Medulla oblongata (tissue), 1 donor: ENCODE data around the gene MUC5AC.

ENCODE experiments used
- DNase-seq: peaks from one replicate; pipeline ENCODE4 v3.0.0-alpha.2; 2015; ENCODE audit errors: extremely low spot score

The MUC5AC gene

GRCh38 chr11:1197431-1197885, 39.7 kb downstream of the MUC5AC start:
- no peak for DNase-seq

GRCh38 chr11:1197886-1198560, 40.3 kb downstream of the MUC5AC start:
- DNase-seq, result no peak

- no peak for DNase-seq
Observed at GRCh38 chr11:1198561-1199240, 40.9 kb downstream of the MUC5AC start.

GRCh38 chr11:1199241-1199750, 41.5 kb downstream of the MUC5AC start:
- DNase-seq, result no peak

GRCh38 chr11:1199751-1200610, 42.2 kb downstream of the MUC5AC start:
- no peak for DNase-seq

GRCh38 chr11:1200611-1201191, 42.9 kb downstream of the MUC5AC start:
- DNase-seq, result no peak

- DNase-seq, result no peak
Observed at GRCh38 chr11:1201395-1202153, 43.8 kb downstream of the MUC5AC start.

- no peak for DNase-seq
Observed at GRCh38 chr11:1202154-1202775, 44.5 kb downstream of the MUC5AC start.

GRCh38 chr11:1202776-1203504, 45.2 kb downstream of the MUC5AC start:
- DNase-seq, result peak; percentile 52

GRCh38 chr11:1203505-1204271, 45.9 kb downstream of the MUC5AC start:
- DNase-seq, result no peak

- no peak for DNase-seq
Observed at GRCh38 chr11:1204381-1205101, 46.8 kb downstream of the MUC5AC start.

- DNase-seq, result no peak
Observed at GRCh38 chr11:1205121-1205986, 47.6 kb downstream of the MUC5AC start.

GRCh38 chr11:1205987-1206331, 48.2 kb downstream of the MUC5AC start:
- DNase-seq, result no peak

- DNase-seq, result no peak
Observed at GRCh38 chr11:1206391-1207271, 48.9 kb downstream of the MUC5AC start.

GRCh38 chr11:1207401-1208143, 49.8 kb downstream of the MUC5AC start:
- no peak for DNase-seq

- DNase-seq, result no peak
Observed at GRCh38 chr11:1208144-1208393, 50.3 kb downstream of the MUC5AC start.
